CD14-positive monocyte (primary cell): ENCODE results near the gene REEP1. TPM values are rescaled to one million over a fixed set of nuclear protein-coding genes. Genes with fewer than 3 reads are reported as not detected.

ENCODE experiments used
- DNase-seq, 3 donors: peaks; one replicate each; pipeline ENCODE4 v3.0.0-alpha.2; 2011 to 2022
- H2AFZ ChIP-seq: 2 replicates; pipeline ENCODE4 v1.6.0; 2012; ENCODE audit warnings: mild to moderate bottlenecking, low read depth, low read length, inconsistent platforms; ENCODE audit not compliant: insufficient read depth, poor library complexity, severe bottlenecking
- H3K27ac ChIP-seq, 2 donors: 1 replicate in 1 of 2; 2 replicates in 1 of 2; pipeline ENCODE4 v1.5.1; 2012 to 2013; ENCODE audit warnings: low read length in 2 of 2, control low read depth in 1 of 2, inconsistent platforms in 1 of 2, low read depth in 1 of 2, mild to moderate bottlenecking in 1 of 2
- H3K27me3 ChIP-seq, 2 donors: one replicate each; pipeline versions ENCODE4 v1.6.0 to v1.6.1; 2011 to 2013; ENCODE audit warnings: low read length in 2 of 2; ENCODE audit not compliant: control insufficient read depth in 2 of 2, insufficient read depth in 2 of 2
- H3K36me3 ChIP-seq, 2 donors: replicated peaks in 1 of 2; 1 replicate in 1 of 2; 2 replicates in 1 of 2; pipeline versions ENCODE4 v1.5.1 to v1.6.1; 2012 to 2013; ENCODE audit warnings: low read length in 2 of 2, control low read depth in 1 of 2, inconsistent platforms in 1 of 2, mild to moderate bottlenecking in 1 of 2; ENCODE audit not compliant: insufficient read depth in 2 of 2, control insufficient read depth in 1 of 2
- H3K4me1 ChIP-seq, 2 donors: 1 replicate in 1 of 2; 2 replicates in 1 of 2; pipeline versions ENCODE4 v1.5.1 to v1.6.1; 2012 to 2013; ENCODE audit warnings: low read length in 2 of 2, control low read depth in 1 of 2, inconsistent platforms in 1 of 2, mild to moderate bottlenecking in 1 of 2, moderate library complexity in 1 of 2; ENCODE audit not compliant: insufficient read depth in 2 of 2, control insufficient read depth in 1 of 2
- H3K4me2 ChIP-seq: replicated peaks from 2 replicates; pipeline ENCODE3; 2012; ENCODE audit warnings: low read length, moderate library complexity, mild to moderate bottlenecking; ENCODE audit not compliant: poor library complexity, severe bottlenecking; ENCODE audit errors: extremely low read depth
- H3K4me3 ChIP-seq, 3 experiments: fragments of 200-600 bp in 1 of 3; sonication (generic) in 1 of 3; replicated peaks in 1 of 3; 1 replicate in 2 of 3; 2 replicates in 1 of 3; pipeline ENCODE4 v1.5.1; 2011 to 2013; ENCODE audit warnings: low read length in 3 of 3, mild to moderate bottlenecking in 3 of 3, control low read depth in 2 of 3, low read depth in 2 of 3, inconsistent platforms in 1 of 3, moderate library complexity in 1 of 3
- H3K79me2 ChIP-seq: 2 replicates; pipeline ENCODE4 v1.6.0; 2012; ENCODE audit warnings: mild to moderate bottlenecking, control low read depth, inconsistent platforms, low read length, moderate library complexity; ENCODE audit not compliant: insufficient read depth
- H3K9ac ChIP-seq: 2 replicates; pipeline ENCODE4 v1.6.0; 2017; ENCODE audit warnings: low read length, mild to moderate bottlenecking; ENCODE audit not compliant: insufficient read depth, poor library complexity, severe bottlenecking
- H3K9me3 ChIP-seq, 2 donors: replicated peaks in 1 of 2; 1 replicate in 1 of 2; 2 replicates in 1 of 2; pipeline versions ENCODE4 v1.5.1 to v1.6.1; 2012 to 2013; ENCODE audit warnings: low read length in 2 of 2, control low read depth in 1 of 2; ENCODE audit not compliant: control insufficient read depth in 1 of 2, insufficient read depth in 1 of 2
- H4K20me1 ChIP-seq: 2 replicates; pipeline ENCODE4 v1.6.0; 2012; ENCODE audit warnings: mild to moderate bottlenecking, low read length, control low read depth, moderate library complexity; ENCODE audit not compliant: insufficient read depth
- H3K27ac Mint-ChIP-seq, 7 donors: one replicate each; pipeline ENCODE4 v1.8.0; 2020; ENCODE audit warnings: mild to moderate bottlenecking in 7 of 7, mixed read lengths in 7 of 7, moderate library complexity in 6 of 7, inconsistent platforms in 2 of 7
- H3K27me3 Mint-ChIP-seq, 3 donors: one replicate each; pipeline ENCODE4 v1.8.0; 2021 to 2022; ENCODE audit warnings: low read depth in 3 of 3, mild to moderate bottlenecking in 3 of 3, mixed read lengths in 3 of 3, moderate library complexity in 3 of 3, inconsistent platforms in 1 of 3
- H3K36me3 Mint-ChIP-seq, 2 donors: one replicate each; pipeline ENCODE4 v1.8.0; 2020; ENCODE audit warnings: mixed read lengths in 2 of 2, inconsistent platforms in 1 of 2, mild to moderate bottlenecking in 1 of 2
- H3K4me1 Mint-ChIP-seq: one replicate; pipeline ENCODE4 v1.8.0; 2020; ENCODE audit warnings: mild to moderate bottlenecking, mixed read lengths
- H3K4me3 Mint-ChIP-seq, 2 donors: one replicate each; pipeline ENCODE4 v1.8.0; 2020; ENCODE audit warnings: mild to moderate bottlenecking in 2 of 2, mixed read lengths in 2 of 2, moderate library complexity in 1 of 2
- H3K9me3 Mint-ChIP-seq, 7 donors: one replicate each; pipeline ENCODE4 v1.8.0; 2020 to 2022; ENCODE audit warnings: mixed read lengths in 7 of 7, mild to moderate bottlenecking in 6 of 7, moderate library complexity in 6 of 7, inconsistent platforms in 2 of 7
- WGBS: methylation state at CpG from one replicate; pipeline ENCODE4 v1.1.5; 2013; ENCODE audit warnings: missing lambda C conversion rate; ENCODE audit not compliant: insufficient coverage; 5-methylcytosine and 5-hydroxymethylcytosine counted together
- intact Hi-C, 2 donors: fragments of 100-400 bp; cut with micrococcal nuclease; formaldehyde crosslinking; loops; one replicate each; pipeline versions ENCODE4 v1.15.0 to v1.15.1; 2023
- polyA plus RNA-seq, 3 donors: library from polyadenylated mRNA; depleted of rRNA in 1 of 3; unstranded in 2 of 3; stranded (reverse) in 1 of 3; fragments of 300-500 nt in 2 of 3; fragments of >200 nt in 1 of 3; fragmentation: Illumina TruSeq in 2 of 3; gene quantifications; 1 replicate in 2 of 3; 2 replicates in 1 of 3; pipeline ENCODE4 v1.2.3, GENCODE V29; 2012 to 2021
- small RNA-seq: library from RNA; depleted of rRNA; stranded (forward); fragments of <200 nt; gene quantifications from one replicate; pipeline ENCODE3, GENCODE V24; 2012; ENCODE audit warnings: low read depth; ENCODE audit not compliant: insufficient read length
- TF ChIP-seq, protein P1 (sequence below): fragments of 200-600 bp; IDR thresholded peaks from one replicate; pipeline ENCODE4 v1.8.0; 2022; ENCODE audit warnings: antibody characterized with exemption, mild to moderate bottlenecking

The REEP1 gene
- polyA plus RNA-seq, 3 donors = not detected

DNA sequence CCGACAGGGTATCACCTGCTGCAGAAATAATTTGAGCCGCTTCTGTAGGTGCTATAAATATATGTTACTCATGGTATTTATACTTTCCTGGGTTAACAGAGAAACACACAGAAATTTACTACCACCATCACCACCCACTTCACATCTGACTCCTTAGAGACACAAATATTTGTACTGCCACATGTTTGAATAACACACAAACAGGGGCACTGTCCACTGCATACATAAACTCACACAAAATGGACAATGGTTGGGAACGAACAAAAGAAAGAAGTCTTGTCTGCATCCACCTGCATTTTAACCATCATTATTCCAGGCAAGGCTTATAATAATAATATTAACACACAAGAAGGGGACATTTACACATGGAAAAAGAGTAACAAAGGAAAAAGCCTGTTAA is 166.1 kb downstream of the REEP1 start:
- Histone ChIP-seq H4K20me1 (peaks cover 34% of the 10 kb centered on the region), H3K4me2 (no peak overlapping the region), H3K27ac (no peak overlapping the region), H2AFZ (no peak overlapping the region), H3K4me1 (peaks cover 4 to 11% of the 10 kb centered on the region in 2 donors), H3K9ac (no peak overlapping the region), H3K27me3 (no peaks in the 10 kb centered on the region), H3K4me3 (no peak overlapping the region), H3K9me3 (no peaks in the 10 kb centered on the region), H3K36me3 (peaks cover 63 to 87% of the 10 kb centered on the region in 2 donors), H3K79me2 (peaks cover 19% of the 10 kb centered on the region)
- intact Hi-C loops = no loop called here
- H3K4me3 Mint-ChIP-seq = no peak overlapping the region
- H3K9me3 Mint-ChIP-seq = no peaks in the 10 kb centered on the region
- WGBS = no CpG with 5 or more reads among the region's 3 CpGs
- peaks cover 18% of the 10 kb centered on the region for H3K4me1 Mint-ChIP-seq
- TF ChIP-seq, protein P1, sequence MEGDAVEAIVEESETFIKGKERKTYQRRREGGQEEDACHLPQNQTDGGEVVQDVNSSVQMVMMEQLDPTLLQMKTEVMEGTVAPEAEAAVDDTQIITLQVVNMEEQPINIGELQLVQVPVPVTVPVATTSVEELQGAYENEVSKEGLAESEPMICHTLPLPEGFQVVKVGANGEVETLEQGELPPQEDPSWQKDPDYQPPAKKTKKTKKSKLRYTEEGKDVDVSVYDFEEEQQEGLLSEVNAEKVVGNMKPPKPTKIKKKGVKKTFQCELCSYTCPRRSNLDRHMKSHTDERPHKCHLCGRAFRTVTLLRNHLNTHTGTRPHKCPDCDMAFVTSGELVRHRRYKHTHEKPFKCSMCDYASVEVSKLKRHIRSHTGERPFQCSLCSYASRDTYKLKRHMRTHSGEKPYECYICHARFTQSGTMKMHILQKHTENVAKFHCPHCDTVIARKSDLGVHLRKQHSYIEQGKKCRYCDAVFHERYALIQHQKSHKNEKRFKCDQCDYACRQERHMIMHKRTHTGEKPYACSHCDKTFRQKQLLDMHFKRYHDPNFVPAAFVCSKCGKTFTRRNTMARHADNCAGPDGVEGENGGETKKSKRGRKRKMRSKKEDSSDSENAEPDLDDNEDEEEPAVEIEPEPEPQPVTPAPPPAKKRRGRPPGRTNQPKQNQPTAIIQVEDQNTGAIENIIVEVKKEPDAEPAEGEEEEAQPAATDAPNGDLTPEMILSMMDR = no peak
- no peaks in the 10 kb centered on the region for H3K27me3 Mint-ChIP-seq
- DNase-seq = no peak
- H3K27ac Mint-ChIP-seq = peak overlapping the region in 1 of 7 donors; percentile 1
- peaks cover 61 to 79% of the 10 kb centered on the region in 2 donors for H3K36me3 Mint-ChIP-seq

DNA sequence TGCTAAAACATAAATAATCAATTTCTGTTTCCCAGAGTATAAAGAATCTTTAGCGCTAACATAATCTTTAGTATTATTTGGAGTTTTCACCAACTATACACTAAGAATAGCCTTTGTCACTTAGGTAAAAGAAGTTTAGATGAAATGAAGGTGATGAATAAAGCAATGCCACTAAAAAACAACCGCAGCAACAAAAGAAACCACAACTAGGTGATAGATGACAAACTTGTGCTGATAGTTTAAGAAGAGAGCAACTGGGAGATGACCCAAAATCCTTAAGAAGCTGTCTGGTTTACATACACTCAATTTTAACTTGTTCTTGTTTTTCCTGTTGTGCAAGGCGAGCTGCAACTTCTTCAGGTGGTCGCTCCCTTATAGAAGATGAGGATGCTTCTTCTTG is 167.0 kb downstream of the REEP1 start:
- Histone ChIP-seq H3K9ac (no peak overlapping the region), H3K4me1 (peaks cover 4 to 11% of the 10 kb centered on the region in 2 donors), H3K27me3 (no peaks in the 10 kb centered on the region), H3K27ac (no peak overlapping the region), H3K4me2 (no peak overlapping the region), H3K36me3 (peaks cover 64 to 87% of the 10 kb centered on the region in 2 donors), H3K4me3 (no peak overlapping the region), H2AFZ (no peak overlapping the region), H3K79me2 (peaks cover 15% of the 10 kb centered on the region), H3K9me3 (no peaks in the 10 kb centered on the region), H4K20me1 (peaks cover 26% of the 10 kb centered on the region)
- H3K36me3 Mint-ChIP-seq = peaks cover 62 to 77% of the 10 kb centered on the region in 2 donors
- no CpG with 5 or more reads among the region's 4 CpGs for WGBS
- peaks cover 12% of the 10 kb centered on the region for H3K4me1 Mint-ChIP-seq
- no peak overlapping the region for H3K4me3 Mint-ChIP-seq
- H3K27me3 Mint-ChIP-seq = no peaks in the 10 kb centered on the region
- no peak overlapping the region for H3K27ac Mint-ChIP-seq
- no peaks in the 10 kb centered on the region for H3K9me3 Mint-ChIP-seq
- TF ChIP-seq, protein P1 = no peak
- intact Hi-C loops = no loop called here
- DNase-seq = no peak

Small RNAs within 50 kb of the gene (small RNA-seq; reads per million reads assigned to genes)
- gene MIR4779 (0.94 reads per million), gene RF00096 (3.1 reads per million, percentile 24 among the genes with 10 or more reads in this experiment), gene RF00413 (not detected)

Other genes with a start within 250 kb of the REEP1 start
- gene POLR1A, start 231.7 kb downstream of the REEP1 start, polyA plus RNA-seq = 1 to 10 TPM in 2 of 3 donors, under 1 TPM in 1; 0.45 to 2.1 (median 1.6) TPM
- gene PTCD3, start 231.4 kb downstream of the REEP1 start, polyA plus RNA-seq = 10 to 100 TPM; 14.0 to 60.5 (median 17.8) TPM
- gene IMMT, start 142.2 kb downstream of the REEP1 start, polyA plus RNA-seq = 10 to 100 TPM; 24.3 to 54.0 (median 41.2) TPM
- 10 to 100 TPM in 2 of 3 donors, 1 to 10 TPM in 1; 9.9 to 35.0 (median 26.9) TPM for gene MRPL35, start 138.2 kb downstream of the REEP1 start, polyA plus RNA-seq
- 10 to 100 TPM in 1 of 3 donors, 1 to 10 TPM in 2; 3.3 to 21.2 (median 7.4) TPM for gene KDM3A, start 103.7 kb upstream of the REEP1 start, polyA plus RNA-seq
- gene CHMP3, start 225.8 kb upstream of the REEP1 start, polyA plus RNA-seq = 100 to 1,000 TPM in 1 of 3 donors, 10 to 100 TPM in 2; 45.4 to 115 (median 99.4) TPM